Lung (tissue), 12 donors: ENCODE data around the gene TNNT2. TPM values are rescaled to one million over a fixed set of nuclear protein-coding genes. Genes with fewer than 3 reads are reported as not detected.
A peak's percentile ranks its signal among the peaks of the same experiment; 100 is the strongest.

ENCODE experiments used
- ATAC-seq: fragments of 200-7000 bp; cut with Tn5 transposase; one replicate; pipeline ENCODE4 v1.9.1; 2020; ENCODE audit warnings: moderate number of reproducible peaks; ENCODE audit not compliant: insufficient read depth, low FRiP score
- DNase-seq, 3 donors: peaks; one replicate each; pipeline ENCODE4 v3.0.0-alpha.2; 2013 to 2017
- H3K27ac ChIP-seq, 2 donors: one replicate each; pipeline ENCODE4 v1.5.1; 2013; ENCODE audit warnings: mild to moderate bottlenecking in 2 of 2, moderate library complexity in 2 of 2, control low read depth in 1 of 2, inconsistent platforms in 1 of 2, low read depth in 1 of 2, low read length in 1 of 2
- H3K27me3 ChIP-seq, 3 donors: one replicate each; pipeline ENCODE4 v1.5.1; 2013; ENCODE audit warnings: low read length in 2 of 3; ENCODE audit not compliant: control insufficient read depth in 3 of 3, insufficient read depth in 3 of 3
- H3K36me3 ChIP-seq, 4 donors: one replicate each; pipeline ENCODE4 v1.5.1; 2013; ENCODE audit warnings: low read length in 4 of 4, mild to moderate bottlenecking in 1 of 4, moderate library complexity in 1 of 4; ENCODE audit not compliant: control insufficient read depth in 4 of 4, insufficient read depth in 4 of 4
- H3K4me1 ChIP-seq, 5 donors: one replicate each; pipeline ENCODE4 v1.5.1; 2013; ENCODE audit warnings: low read length in 5 of 5, mild to moderate bottlenecking in 2 of 5, moderate library complexity in 1 of 5; ENCODE audit not compliant: control insufficient read depth in 5 of 5, insufficient read depth in 5 of 5
- H3K4me3 ChIP-seq: one replicate; pipeline ENCODE4 v1.5.1; 2013; ENCODE audit warnings: mild to moderate bottlenecking, control low read depth, moderate library complexity
- H3K9ac ChIP-seq, 2 donors: one replicate each; pipeline ENCODE4 v1.5.1; 2013; ENCODE audit warnings: low read length in 2 of 2, control low read depth in 1 of 2; ENCODE audit not compliant: insufficient read depth in 1 of 2
- H3K9me3 ChIP-seq, 4 donors: one replicate each; pipeline ENCODE4 v1.5.1; 2013; ENCODE audit warnings: low read length in 3 of 4, mild to moderate bottlenecking in 1 of 4, moderate library complexity in 1 of 4; ENCODE audit not compliant: control insufficient read depth in 4 of 4, insufficient read depth in 3 of 4
- CTCF ChIP-seq: IDR thresholded peaks from 2 replicates; pipeline ENCODE4 v1.5.1; 2012; ENCODE audit warnings: mild to moderate bottlenecking; ENCODE audit errors: control extremely low read depth, extremely low read depth
- WGBS, 2 donors: extraction: QIAGEN DNeasy Blood & Tissue Kit; methylation state at CpG; one replicate each; pipeline ENCODE4 v1.1.7; 2013; 5-methylcytosine and 5-hydroxymethylcytosine counted together
- polyA plus RNA-seq, 2 donors: library from polyadenylated mRNA; stranded (reverse); fragments of 200-250 nt; gene quantifications; one replicate each; pipeline ENCODE4 v1.2.1, GENCODE V29; 2013
- total RNA-seq, 2 donors: library from RNA; depleted of rRNA in 1 of 2; stranded (reverse); fragments of >200 nt in 1 of 2; gene quantifications; one replicate each; pipeline ENCODE4 v1.2.1, GENCODE V29; 2014 to 2021
- donor health status: control.
- donor health status: control.
- donor health status: Bipolar disorder and iron deficiency.
- donor health status: healthy.
- donor health status: DM: yes; HTN: yes; CAD: no.

TNNT2 gene
- total and polyA plus RNA-seq, 4 donors = 2.0 to 10.4 (median 5.4) TPM

GRCh38 chr1:201350361-201350725, 27.1 kb downstream of the TNNT2 start:
- WGBS, 2 donors = 68 to 74% methylated on average over 2 of the region's 2 CpGs
- H3K27ac ChIP-seq = no peak overlapping the region
- H3K4me3 ChIP-seq = no peak overlapping the region
- TF ChIP-seq CTCF = no peak
- H3K36me3 ChIP-seq = no peaks in the 10 kb centered on the region
- peaks cover 0 to 3% (median 0%) of the 10 kb centered on the region in 5 donors for H3K4me1 ChIP-seq
- peaks cover 0 to 5% (median 0%) of the 10 kb centered on the region in 3 donors for H3K27me3 ChIP-seq
- H3K9ac ChIP-seq = no peak overlapping the region
- DNase-seq = no peak
- H3K9me3 ChIP-seq = no peaks in the 10 kb centered on the region
- no peak for ATAC-seq

DNA sequence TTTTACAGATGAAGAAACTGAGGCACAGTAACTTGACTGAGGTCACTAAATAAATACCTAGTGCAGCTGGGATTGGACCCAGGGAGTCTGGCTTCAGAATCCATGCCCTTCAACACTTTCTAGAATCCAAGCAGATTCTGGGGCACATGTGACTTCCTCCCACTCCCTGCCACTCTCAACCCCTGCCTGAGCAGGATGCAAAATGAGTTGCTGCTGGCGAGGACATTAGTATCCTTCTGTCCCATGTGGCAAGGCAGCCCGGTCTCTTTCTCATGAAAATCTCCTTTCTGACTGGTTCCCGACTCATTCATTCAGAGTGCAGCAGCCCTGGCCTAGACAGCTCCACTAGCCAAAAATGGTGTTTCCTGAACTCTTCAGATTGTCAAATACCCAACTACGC, 28.4 kb downstream of the TNNT2 start:
- Histone ChIP-seq H3K9ac (no peak overlapping the region), H3K4me3 (no peak overlapping the region), H3K27me3 (peaks cover 0 to 5% (median 0%) of the 10 kb centered on the region in 3 donors), H3K4me1 (peaks cover 0 to 3% (median 0%) of the 10 kb centered on the region in 5 donors), H3K27ac (no peak overlapping the region), H3K36me3 (no peaks in the 10 kb centered on the region), H3K9me3 (no peaks in the 10 kb centered on the region)
- ATAC-seq = no peak
- WGBS, 2 donors = 65 to 77% methylated on average over 4 of the region's 4 CpGs
- TF ChIP-seq CTCF = no peak
- DNase-seq = no peak

- Histone ChIP-seq H3K4me3 (no peak overlapping the region), H3K4me1 (peaks cover 0 to 3% (median 0%) of the 10 kb centered on the region in 5 donors), H3K9me3 (no peaks in the 10 kb centered on the region), H3K9ac (no peak overlapping the region), H3K36me3 (no peaks in the 10 kb centered on the region), H3K27ac (no peak overlapping the region), H3K27me3 (peaks cover 0 to 5% (median 0%) of the 10 kb centered on the region in 3 donors)
- TF ChIP-seq CTCF = peak; percentile 13
- WGBS, 2 donors = 19 to 25% methylated on average over 6 of the region's 6 CpGs
- no peak for ATAC-seq
- DNase-seq = peak; percentile 36 to 47 (median 45)
These were observed 29.3 kb downstream of the TNNT2 start for GRCh38 chr1:201348211-201348566.
